ENCODE results near the gene CEP104.

DNA sequence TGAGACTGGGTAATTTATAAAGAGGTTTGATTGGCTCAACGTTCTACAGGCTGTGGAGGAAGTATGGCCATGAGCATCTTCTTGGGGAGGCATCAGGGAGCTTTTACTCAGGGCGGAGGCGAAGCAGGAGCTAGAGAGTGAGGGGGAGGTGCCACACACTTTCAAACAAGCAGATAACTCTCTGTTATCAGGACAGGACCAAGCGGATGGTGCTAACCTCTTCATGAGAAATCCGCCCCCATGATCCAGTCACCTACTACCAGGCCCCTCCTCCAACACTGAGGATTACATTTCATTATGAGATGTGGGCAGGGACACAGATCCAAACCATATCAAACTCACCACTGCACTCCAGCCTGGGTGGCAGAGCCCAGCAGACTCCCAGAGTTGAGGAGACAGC is 49.2 kb downstream of the CEP104 start:
- TF ChIP-seq, protein P1, sequence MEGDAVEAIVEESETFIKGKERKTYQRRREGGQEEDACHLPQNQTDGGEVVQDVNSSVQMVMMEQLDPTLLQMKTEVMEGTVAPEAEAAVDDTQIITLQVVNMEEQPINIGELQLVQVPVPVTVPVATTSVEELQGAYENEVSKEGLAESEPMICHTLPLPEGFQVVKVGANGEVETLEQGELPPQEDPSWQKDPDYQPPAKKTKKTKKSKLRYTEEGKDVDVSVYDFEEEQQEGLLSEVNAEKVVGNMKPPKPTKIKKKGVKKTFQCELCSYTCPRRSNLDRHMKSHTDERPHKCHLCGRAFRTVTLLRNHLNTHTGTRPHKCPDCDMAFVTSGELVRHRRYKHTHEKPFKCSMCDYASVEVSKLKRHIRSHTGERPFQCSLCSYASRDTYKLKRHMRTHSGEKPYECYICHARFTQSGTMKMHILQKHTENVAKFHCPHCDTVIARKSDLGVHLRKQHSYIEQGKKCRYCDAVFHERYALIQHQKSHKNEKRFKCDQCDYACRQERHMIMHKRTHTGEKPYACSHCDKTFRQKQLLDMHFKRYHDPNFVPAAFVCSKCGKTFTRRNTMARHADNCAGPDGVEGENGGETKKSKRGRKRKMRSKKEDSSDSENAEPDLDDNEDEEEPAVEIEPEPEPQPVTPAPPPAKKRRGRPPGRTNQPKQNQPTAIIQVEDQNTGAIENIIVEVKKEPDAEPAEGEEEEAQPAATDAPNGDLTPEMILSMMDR (IDR thresholded peaks at IDR 0.05) = no peak
- TF ChIP-seq POLR2A (IDR thresholded peaks at IDR 0.05) = no peak

Data from heart left ventricle (tissue), 13 donors.